GM12872 (cell line): ENCODE results near the gene PLEKHA6.

ENCODE experiments used
- CTCF ChIP-seq: IDR thresholded peaks from 3 replicates; pipeline ENCODE4 v1.5.1; 2011; ENCODE audit warnings: low read depth, mild to moderate bottlenecking, low read length, moderate library complexity; ENCODE audit not compliant: insufficient read depth

PLEKHA6 gene

GRCh38 chr1:204280099-204280961 is 79.4 kb downstream of the PLEKHA6 start:
- TF ChIP-seq CTCF, result no peak

GRCh38 chr1:204278958-204279357 is 80.8 kb downstream of the PLEKHA6 start:
- no peak for TF ChIP-seq CTCF

- TF ChIP-seq CTCF, result no peak
These were observed 81.5 kb downstream of the PLEKHA6 start for GRCh38 chr1:204278251-204278650.

GRCh38 chr1:204277563-204278219 is 82.0 kb downstream of the PLEKHA6 start:
- no peak for TF ChIP-seq CTCF

- no peak for TF ChIP-seq CTCF
These were observed 83.9 kb downstream of the PLEKHA6 start for GRCh38 chr1:204275695-204276370.

GRCh38 chr1:204274446-204274845 is 85.3 kb downstream of the PLEKHA6 start:
- TF ChIP-seq CTCF, result no peak

- no peak for TF ChIP-seq CTCF
These were observed 87.2 kb downstream of the PLEKHA6 start for GRCh38 chr1:204272505-204272904.
